SU-DHL-6 (cell line): ENCODE measurements around the gene IL4I1.

Source experiments
- H2AFZ ChIP-seq: fragments of 200-600 bp; sonication (generic); 2 replicates; pipeline ENCODE4 v1.6.1; 2014; ENCODE audit warnings: low read depth, mild to moderate bottlenecking, moderate library complexity, mixed read lengths, antibody characterized with exemption, low read length; ENCODE audit not compliant: severe bottlenecking
- H3F3A ChIP-seq: fragments of 200-600 bp; shearing (Covaris generic); 2 replicates; pipeline ENCODE4 v1.6.0; 2016; ENCODE audit warnings: antibody characterized with exemption, mild to moderate bottlenecking; ENCODE audit not compliant: insufficient read depth
- H3K27ac ChIP-seq: fragments of 200-600 bp; sonication (generic); 2 replicates; pipeline ENCODE4 v1.5.1; 2016; ENCODE audit warnings: low read depth, mild to moderate bottlenecking, low read length, moderate library complexity, mixed read lengths
- H3K27me3 ChIP-seq: fragments of 200-600 bp; sonication (generic), shearing (Covaris generic); 2 replicates; pipeline ENCODE4 v1.6.0; 2014; ENCODE audit warnings: mild to moderate bottlenecking, low read length
- H3K36me3 ChIP-seq: fragments of 200-600 bp; sonication (generic); 2 replicates; pipeline ENCODE4 v1.6.1; 2014; ENCODE audit warnings: mild to moderate bottlenecking, low read length, mixed read lengths
- H3K4me2 ChIP-seq: fragments of 300-600, 200-600 bp; shearing (Covaris generic), sonication (generic); 2 replicates; pipeline ENCODE4 v1.6.0; 2014; ENCODE audit warnings: low read length, low read depth, mild to moderate bottlenecking; ENCODE audit not compliant: poor library complexity, severe bottlenecking
- H3K4me3 ChIP-seq: fragments of 200-600 bp; sonication (generic); 2 replicates; pipeline ENCODE4 v1.5.1; 2014; ENCODE audit warnings: antibody characterized with exemption, low read length, mild to moderate bottlenecking, mixed read lengths; ENCODE audit not compliant: insufficient read depth, poor library complexity, severe bottlenecking
- H3K79me2 ChIP-seq: fragments of 200-600 bp; sonication (generic); 2 replicates; pipeline ENCODE4 v1.6.1; 2014; ENCODE audit warnings: mild to moderate bottlenecking, low read length, moderate library complexity; ENCODE audit not compliant: insufficient read depth
- H3K9ac ChIP-seq: fragments of 200-600 bp; sonication (generic); 2 replicates; pipeline ENCODE4 v1.7.0; 2014; ENCODE audit warnings: mild to moderate bottlenecking, low read length
- H3K9me2 ChIP-seq: fragments of 200-600 bp; sonication (generic); replicated peaks from 2 replicates; pipeline ENCODE4 v1.6.1; 2014; ENCODE audit warnings: low read length; ENCODE audit not compliant: insufficient read depth
- H3K9me3 ChIP-seq: fragments of 200-600 bp; sonication (generic); 2 replicates; pipeline ENCODE4 v1.6.1; 2014; ENCODE audit warnings: low read length, mixed read lengths; ENCODE audit not compliant: insufficient read depth
- H4K20me1 ChIP-seq: fragments of 200-600 bp; sonication (generic); 2 replicates; pipeline ENCODE4 v1.6.1; 2014; ENCODE audit warnings: low read depth, mild to moderate bottlenecking, antibody characterized with exemption, low read length, moderate library complexity, mixed read lengths
- EZH2phosphoT487 ChIP-seq: fragments of 200-600 bp; sonication (generic), shearing (Covaris generic); conservative IDR thresholded peaks from 2 replicates; pipeline ENCODE4 v1.6.1; 2018; ENCODE audit warnings: mild to moderate bottlenecking, antibody characterized with exemption, low read length, moderate library complexity, mixed read lengths
- TF ChIP-seq, protein P1 (sequence below): fragments of 200-600 bp; sonication (generic); IDR thresholded peaks from one replicate; pipeline ENCODE4 v1.5.1; 2017; ENCODE audit warnings: antibody characterized with exemption, mild to moderate bottlenecking, low read length, moderate library complexity; ENCODE audit not compliant: insufficient read depth, poor library complexity, severe bottlenecking

Gene IL4I1

DNA sequence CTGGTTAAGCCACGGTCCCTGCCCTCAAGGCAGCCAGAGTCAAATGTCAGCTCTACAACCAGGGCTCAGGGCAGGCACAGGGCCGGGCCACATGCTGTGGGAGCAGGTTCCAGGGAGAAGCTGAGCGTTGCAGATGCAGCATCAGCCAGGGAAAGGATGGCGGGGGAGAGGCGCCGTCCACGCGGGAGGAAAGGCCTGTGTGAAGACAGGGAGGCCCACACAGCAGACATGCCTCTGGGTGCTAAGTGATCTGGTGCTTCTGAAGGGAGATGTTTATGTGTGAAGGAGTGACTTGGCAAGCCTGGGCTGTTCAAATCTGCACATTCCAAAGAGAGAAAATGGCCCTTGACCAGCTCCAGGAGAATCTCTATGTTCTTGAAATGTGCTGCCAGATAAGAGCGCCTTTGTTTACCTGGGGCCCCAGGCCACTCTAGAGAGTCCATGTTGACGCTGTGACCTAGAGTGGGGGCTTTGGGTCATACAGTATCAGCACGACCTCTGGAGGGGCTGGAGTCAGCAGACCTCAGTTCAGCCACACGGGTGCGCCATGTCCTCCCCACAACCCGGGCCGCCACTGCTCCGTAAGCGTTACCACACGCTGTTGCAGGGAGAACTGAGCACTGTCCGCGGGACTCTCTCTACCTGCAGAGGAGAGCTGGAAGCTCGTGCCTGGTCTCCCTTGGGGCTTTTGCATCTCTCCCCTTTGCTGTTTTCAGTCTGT lies 16.4 kb upstream of the IL4I1 start:
- Histone ChIP-seq H3K4me3 (no peak overlapping the region), H2AFZ (no peak overlapping the region), H3K9me3 (no peaks in the 10 kb centered on the region), H3F3A (0 out of 2 replicates have a peak, but pooled peaks cover 8% of the 10 kb centered on the region), H3K36me3 (no peaks in the 10 kb centered on the region), H3K79me2 (peaks cover 44% of the 10 kb centered on the region), H3K27ac (no peak overlapping the region), H3K4me2 (no peak overlapping the region), H3K9ac (no peak overlapping the region), H4K20me1 (no peaks in the 10 kb centered on the region), H3K27me3 (no peaks in the 10 kb centered on the region), H3K9me2 (no peaks in the 10 kb centered on the region)
- no peak for TF ChIP-seq EZH2phosphoT487
- TF ChIP-seq, protein P1, sequence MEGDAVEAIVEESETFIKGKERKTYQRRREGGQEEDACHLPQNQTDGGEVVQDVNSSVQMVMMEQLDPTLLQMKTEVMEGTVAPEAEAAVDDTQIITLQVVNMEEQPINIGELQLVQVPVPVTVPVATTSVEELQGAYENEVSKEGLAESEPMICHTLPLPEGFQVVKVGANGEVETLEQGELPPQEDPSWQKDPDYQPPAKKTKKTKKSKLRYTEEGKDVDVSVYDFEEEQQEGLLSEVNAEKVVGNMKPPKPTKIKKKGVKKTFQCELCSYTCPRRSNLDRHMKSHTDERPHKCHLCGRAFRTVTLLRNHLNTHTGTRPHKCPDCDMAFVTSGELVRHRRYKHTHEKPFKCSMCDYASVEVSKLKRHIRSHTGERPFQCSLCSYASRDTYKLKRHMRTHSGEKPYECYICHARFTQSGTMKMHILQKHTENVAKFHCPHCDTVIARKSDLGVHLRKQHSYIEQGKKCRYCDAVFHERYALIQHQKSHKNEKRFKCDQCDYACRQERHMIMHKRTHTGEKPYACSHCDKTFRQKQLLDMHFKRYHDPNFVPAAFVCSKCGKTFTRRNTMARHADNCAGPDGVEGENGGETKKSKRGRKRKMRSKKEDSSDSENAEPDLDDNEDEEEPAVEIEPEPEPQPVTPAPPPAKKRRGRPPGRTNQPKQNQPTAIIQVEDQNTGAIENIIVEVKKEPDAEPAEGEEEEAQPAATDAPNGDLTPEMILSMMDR, result no peak

DNA sequence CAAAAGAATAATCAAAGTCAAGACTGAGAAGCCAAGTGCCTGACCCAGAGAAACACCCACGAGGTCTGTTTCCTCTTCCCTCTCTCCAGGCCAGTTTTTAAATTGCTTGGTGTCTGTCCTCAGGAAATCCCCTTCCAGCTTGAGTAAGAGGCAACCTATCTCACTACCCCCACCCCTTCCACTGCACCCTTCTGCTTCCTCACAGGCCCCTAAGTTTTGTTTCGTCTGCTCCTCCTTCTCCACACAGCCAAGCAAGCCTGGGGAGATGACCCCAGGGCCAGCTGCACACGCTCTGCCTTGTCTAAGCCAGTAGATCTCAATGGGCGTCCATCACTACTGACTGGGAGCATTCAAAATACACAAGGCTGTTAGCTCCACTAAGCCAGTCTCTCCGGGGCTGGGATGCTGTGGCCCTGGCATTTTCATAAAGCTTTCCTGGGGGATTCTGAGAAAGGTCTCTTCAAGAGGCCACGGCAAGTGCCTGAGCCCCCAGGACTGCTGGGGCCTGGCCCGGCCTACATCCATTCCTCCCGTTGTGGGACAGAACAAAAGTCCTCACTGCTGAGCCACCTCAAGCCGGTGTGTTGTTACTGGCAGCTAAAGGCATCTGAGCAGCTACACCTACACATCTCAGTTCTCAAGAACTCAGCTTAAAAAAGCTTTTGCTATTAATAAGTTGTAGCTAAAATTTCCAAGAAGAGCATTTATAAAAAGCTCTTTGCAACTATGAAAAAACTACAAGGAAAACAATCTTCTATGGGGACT lies 14.9 kb upstream of the IL4I1 start:
- Histone ChIP-seq H3K9ac (no peak overlapping the region; the same call in 1 of the 2 replicates), H4K20me1 (no peaks in the 10 kb centered on the region), H3K79me2 (peaks cover 28% of the 10 kb centered on the region; the same call in 1 of the 2 replicates), H3K9me3 (no peaks in the 10 kb centered on the region), H3K27me3 (no peaks in the 10 kb centered on the region), H3F3A (peaks cover 13% of the 10 kb centered on the region; the same call in 1 of the 2 replicates), H3K9me2 (no peaks in the 10 kb centered on the region), H3K27ac (peak overlapping the region; percentile 44), H3K4me2 (no peak overlapping the region), H3K4me3 (no peak overlapping the region), H2AFZ (no peak overlapping the region), H3K36me3 (no peaks in the 10 kb centered on the region)
- TF ChIP-seq, protein P1, result no peak
- no peak for TF ChIP-seq EZH2phosphoT487

DNA sequence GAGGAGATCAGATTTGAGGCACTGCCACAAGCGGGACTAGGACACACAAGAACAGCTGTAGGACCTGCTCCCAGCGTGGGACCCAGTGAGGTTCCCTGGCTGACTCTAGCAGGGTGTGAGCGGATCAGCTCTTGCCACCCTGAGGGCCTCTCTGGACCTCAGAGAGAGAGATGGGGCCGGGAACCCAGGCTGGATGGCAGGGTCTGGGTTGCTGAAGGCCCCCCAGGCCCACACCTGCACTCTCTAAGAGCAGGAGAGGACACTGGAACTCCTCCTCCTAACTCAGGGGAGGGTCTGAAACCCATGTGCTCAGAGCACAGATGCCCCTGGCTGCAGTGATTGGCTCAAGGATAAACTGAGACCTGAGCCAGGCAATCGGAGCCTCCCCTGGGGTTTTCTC lies 13.5 kb upstream of the IL4I1 start:
- Histone ChIP-seq H3K36me3 (no peaks in the 10 kb centered on the region), H3K27ac (no peak overlapping the region), H3F3A (peaks cover 17% of the 10 kb centered on the region; the same call in 1 of the 2 replicates), H3K9ac (no peak overlapping the region), H3K4me2 (no peak overlapping the region), H3K9me3 (no peaks in the 10 kb centered on the region), H3K4me3 (no peak overlapping the region), H4K20me1 (no peaks in the 10 kb centered on the region), H3K79me2 (peaks cover 18% of the 10 kb centered on the region; the same call in 1 of the 2 replicates), H3K27me3 (no peaks in the 10 kb centered on the region), H3K9me2 (no peaks in the 10 kb centered on the region), H2AFZ (no peak overlapping the region)
- no peak for TF ChIP-seq EZH2phosphoT487
- TF ChIP-seq, protein P1, result no peak
